Immature natural killer cell (primary cell): ENCODE results near the gene PRND. TPM values are rescaled to one million over a fixed set of nuclear protein-coding genes. Genes with fewer than 3 reads are reported as not detected.

Source experiments
- DNase-seq, 3 donors: peaks; one replicate each; pipeline ENCODE4 v3.0.0; 2022; ENCODE audit warnings: mixed read lengths in 1 of 3
- H3K27ac Mint-ChIP-seq, 6 donors: one replicate each; pipeline ENCODE4 v1.8.0; 2020; ENCODE audit warnings: mixed read lengths in 6 of 6, mild to moderate bottlenecking in 5 of 6, inconsistent platforms in 4 of 6, moderate library complexity in 3 of 6
- H3K27me3 Mint-ChIP-seq, 3 donors: one replicate each; pipeline ENCODE4 v1.8.0; 2020 to 2021; ENCODE audit warnings: low read depth in 3 of 3, mild to moderate bottlenecking in 3 of 3, mixed read lengths in 3 of 3, moderate library complexity in 3 of 3, inconsistent platforms in 1 of 3
- H3K36me3 Mint-ChIP-seq, 3 donors: one replicate each; pipeline ENCODE4 v1.8.0; 2020; ENCODE audit warnings: mixed read lengths in 3 of 3, inconsistent platforms in 2 of 3, mild to moderate bottlenecking in 2 of 3
- H3K4me1 Mint-ChIP-seq, 2 donors: one replicate each; pipeline ENCODE4 v1.8.0; 2020; ENCODE audit warnings: inconsistent platforms in 2 of 2, mild to moderate bottlenecking in 2 of 2, mixed read lengths in 2 of 2, moderate library complexity in 1 of 2
- H3K4me3 Mint-ChIP-seq, 5 donors: one replicate each; pipeline ENCODE4 v1.8.0; 2020; ENCODE audit warnings: mild to moderate bottlenecking in 5 of 5, mixed read lengths in 5 of 5, inconsistent platforms in 3 of 5, moderate library complexity in 3 of 5
- H3K9me3 Mint-ChIP-seq, 6 donors: one replicate each; pipeline ENCODE4 v1.8.0; 2020; ENCODE audit warnings: mild to moderate bottlenecking in 6 of 6, mixed read lengths in 6 of 6, inconsistent platforms in 4 of 6, moderate library complexity in 3 of 6
- polyA plus RNA-seq, 3 donors: library from polyadenylated mRNA; unstranded; fragments of 300-500 nt; fragmentation: Illumina TruSeq; gene quantifications; one replicate each; pipeline ENCODE4 v1.2.3, GENCODE V29; 2021

PRND gene, protein sequence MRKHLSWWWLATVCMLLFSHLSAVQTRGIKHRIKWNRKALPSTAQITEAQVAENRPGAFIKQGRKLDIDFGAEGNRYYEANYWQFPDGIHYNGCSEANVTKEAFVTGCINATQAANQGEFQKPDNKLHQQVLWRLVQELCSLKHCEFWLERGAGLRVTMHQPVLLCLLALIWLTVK
- not detected for polyA plus RNA-seq

DNA sequence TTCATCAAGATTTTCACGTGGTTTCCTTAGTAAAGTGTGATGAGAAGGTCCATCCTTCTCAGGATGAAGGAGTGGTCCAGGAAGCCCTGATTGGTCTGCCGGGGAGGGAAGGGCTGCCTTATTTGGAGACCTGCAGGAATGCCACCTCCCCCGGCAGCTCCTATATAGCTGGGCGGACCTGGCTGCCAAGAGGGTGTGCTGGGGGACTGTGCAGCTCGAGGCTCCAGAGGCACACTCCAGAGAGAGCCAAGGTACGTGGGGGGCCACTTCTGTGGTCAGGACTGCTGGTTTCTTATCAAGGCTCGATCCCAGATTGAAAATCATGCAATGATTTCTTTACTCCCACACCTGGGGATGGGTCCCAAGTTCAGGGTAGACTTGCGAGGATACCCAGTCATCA lies at the start of gene PRND:
Gene PRND, plus strand, starts transcription at position 191 of the 400 bp plus-strand sequence. CDS start 2,643 bp downstream, outside the sequence.
- no peak within 1 kb of the TSS for H3K4me3 Mint-ChIP-seq
- H3K27ac Mint-ChIP-seq = peak within 1 kb of the TSS in 1 of 6 donors; percentile 19
- no peaks in the 10 kb centered on the region for H3K36me3 Mint-ChIP-seq
- H3K4me1 Mint-ChIP-seq = peaks cover 11 to 15% of the 10 kb centered on the region in 2 donors
- H3K9me3 Mint-ChIP-seq = no peaks in the 10 kb centered on the region
- DNase-seq = no peak
- H3K27me3 Mint-ChIP-seq = peaks cover 0 to 5% (median 0%) of the 10 kb centered on the region in 3 donors

DNA sequence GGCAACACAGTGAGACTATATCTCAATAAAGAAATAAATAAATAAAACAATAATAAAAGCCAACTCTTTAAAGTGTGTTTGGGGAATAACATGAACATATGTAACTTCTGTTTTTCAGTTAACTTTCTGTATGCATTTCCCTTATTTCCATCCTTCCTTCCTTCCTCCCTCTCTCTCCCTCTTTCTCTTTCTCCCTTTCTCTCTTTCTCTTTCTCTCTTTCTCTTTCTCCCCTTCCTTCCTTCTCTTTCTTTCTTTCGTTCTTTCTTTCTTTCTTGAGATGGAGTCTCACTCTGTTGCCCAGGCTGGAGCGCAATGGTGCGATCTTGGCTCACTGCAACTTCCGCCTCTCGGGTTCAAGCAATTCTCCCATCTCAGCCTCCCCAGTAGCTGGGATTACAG lies 48.8 kb upstream of the PRND start:
- H3K4me1 Mint-ChIP-seq = peaks cover 0 to 4% of the 10 kb centered on the region in 2 donors
- H3K36me3 Mint-ChIP-seq = peaks cover 0 to 5% (median 4%) of the 10 kb centered on the region in 3 donors
- H3K27me3 Mint-ChIP-seq = peaks cover 0 to 7% (median 0%) of the 10 kb centered on the region in 3 donors
- no peak for DNase-seq
- H3K4me3 Mint-ChIP-seq = no peak overlapping the region
- no peaks in the 10 kb centered on the region for H3K9me3 Mint-ChIP-seq
- H3K27ac Mint-ChIP-seq = peak overlapping the region in 1 of 6 donors; percentile 44

DNA sequence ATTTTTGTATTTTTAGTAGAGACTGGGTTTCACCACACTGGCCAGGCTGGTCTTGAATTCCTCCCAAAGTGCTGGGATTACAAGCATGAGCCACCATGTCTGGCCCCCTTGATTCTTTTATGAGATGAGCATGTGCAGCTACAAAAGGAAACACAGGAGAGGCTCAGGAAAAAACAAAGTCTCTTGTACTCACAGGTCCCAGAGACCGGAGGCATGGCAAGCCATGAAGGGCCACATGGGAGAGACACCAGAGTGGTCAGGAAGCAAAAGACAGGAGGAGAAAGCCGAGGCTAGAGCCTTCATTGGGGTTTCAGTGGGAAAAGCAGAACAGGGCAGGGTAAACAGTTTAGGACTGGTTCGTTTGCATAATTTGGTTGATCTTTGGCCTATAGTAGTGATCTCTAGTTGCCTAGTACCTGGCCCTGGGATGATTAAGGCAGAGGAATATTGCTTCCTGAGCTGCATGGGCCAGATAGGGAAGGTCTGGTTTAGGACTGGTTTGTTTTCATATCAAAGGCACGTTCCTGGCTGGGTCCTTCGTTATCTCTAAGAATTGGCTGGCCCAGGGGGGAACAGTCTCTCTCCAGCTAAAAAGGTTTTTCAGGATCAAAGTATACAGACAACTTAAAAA lies 48.2 kb upstream of the PRND start:
- DNase-seq = no peak
- Mint-ChIP-seq H3K36me3 (peaks cover 0 to 5% (median 4%) of the 10 kb centered on the region in 3 donors), H3K27me3 (peaks cover 0 to 7% (median 0%) of the 10 kb centered on the region in 3 donors), H3K9me3 (no peaks in the 10 kb centered on the region), H3K4me1 (no peaks in the 10 kb centered on the region), H3K4me3 (no peak overlapping the region), H3K27ac (no peak overlapping the region)

DNA sequence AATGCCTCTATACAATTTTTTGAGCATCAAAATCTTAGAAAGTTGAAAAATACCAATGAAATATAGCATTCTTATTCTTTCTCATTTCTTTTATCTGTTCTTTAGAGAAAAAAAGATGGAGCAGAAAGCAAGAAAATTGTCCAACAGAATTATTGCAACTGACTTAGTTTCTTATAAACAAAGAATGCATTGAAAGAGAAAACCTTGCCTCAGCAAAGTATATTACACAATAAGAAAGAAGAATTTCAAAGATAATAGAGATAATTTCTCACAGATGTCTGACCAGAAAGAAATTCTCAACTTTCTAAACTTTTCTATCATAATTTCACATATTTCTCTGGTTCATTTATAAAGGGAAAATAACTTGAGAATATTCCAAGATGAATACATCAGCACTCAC lies 47.0 kb upstream of the PRND start:
- Mint-ChIP-seq H3K4me3 (no peak overlapping the region), H3K36me3 (peaks cover 0 to 5% (median 4%) of the 10 kb centered on the region in 3 donors), H3K9me3 (no peaks in the 10 kb centered on the region), H3K27ac (no peak overlapping the region), H3K27me3 (peaks cover 0 to 7% (median 0%) of the 10 kb centered on the region in 3 donors), H3K4me1 (no peaks in the 10 kb centered on the region)
- DNase-seq = no peak

DNA sequence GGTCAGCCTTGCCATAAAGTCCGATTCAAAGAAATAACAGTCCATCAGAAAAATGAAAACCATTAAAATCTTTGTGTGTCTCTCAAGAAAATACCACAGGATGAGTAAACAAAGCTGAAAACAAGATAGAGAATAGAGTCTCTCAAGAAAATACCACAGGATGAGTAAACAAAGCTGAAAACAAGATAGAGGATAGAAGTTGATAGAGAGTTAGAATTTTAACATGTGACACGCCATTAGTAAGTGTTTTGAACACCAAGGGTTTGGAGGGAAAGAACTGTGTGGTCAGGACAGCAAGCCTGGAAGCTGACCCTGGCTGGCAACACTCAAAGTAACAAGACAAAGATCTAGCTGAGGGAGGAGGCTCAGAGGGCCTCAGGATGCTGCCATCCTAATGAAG lies 43.9 kb upstream of the PRND start:
- Mint-ChIP-seq H3K27me3 (peaks cover 0 to 4% (median 2%) of the 10 kb centered on the region in 3 donors), H3K9me3 (no peaks in the 10 kb centered on the region), H3K4me3 (no peak overlapping the region), H3K27ac (no peak overlapping the region), H3K36me3 (no peaks in the 10 kb centered on the region), H3K4me1 (peaks cover 0 to under 1% of the 10 kb centered on the region in 2 donors)
- no peak for DNase-seq

DNA sequence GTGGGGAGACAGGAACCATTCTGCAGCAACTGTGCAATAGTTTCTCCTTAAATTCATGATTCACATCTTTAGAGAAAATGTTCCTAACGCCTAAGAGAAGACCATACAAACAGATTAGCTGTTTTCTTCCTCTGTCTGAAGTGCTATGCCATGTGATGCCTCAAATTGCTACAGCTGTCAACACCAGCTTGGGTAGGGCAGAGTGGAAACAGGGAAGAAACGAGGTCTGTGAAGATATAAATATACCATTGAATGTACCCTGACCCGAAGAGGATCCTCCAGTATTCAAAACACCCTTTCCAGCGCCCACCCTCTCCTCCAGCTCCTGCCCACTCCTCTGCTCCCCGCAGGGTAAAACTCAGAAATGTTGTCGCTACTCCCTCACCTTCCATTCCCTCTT lies 40.3 kb upstream of the PRND start:
- Mint-ChIP-seq H3K4me1 (peaks cover 30 to 35% of the 10 kb centered on the region in 2 donors), H3K9me3 (no peaks in the 10 kb centered on the region), H3K27me3 (peaks cover 2 to 6% (median 4%) of the 10 kb centered on the region in 3 donors), H3K27ac (peak overlapping the region in 1 of 6 donors; percentile 58), H3K4me3 (no peak overlapping the region), H3K36me3 (no peaks in the 10 kb centered on the region)
- DNase-seq = no peak

DNA sequence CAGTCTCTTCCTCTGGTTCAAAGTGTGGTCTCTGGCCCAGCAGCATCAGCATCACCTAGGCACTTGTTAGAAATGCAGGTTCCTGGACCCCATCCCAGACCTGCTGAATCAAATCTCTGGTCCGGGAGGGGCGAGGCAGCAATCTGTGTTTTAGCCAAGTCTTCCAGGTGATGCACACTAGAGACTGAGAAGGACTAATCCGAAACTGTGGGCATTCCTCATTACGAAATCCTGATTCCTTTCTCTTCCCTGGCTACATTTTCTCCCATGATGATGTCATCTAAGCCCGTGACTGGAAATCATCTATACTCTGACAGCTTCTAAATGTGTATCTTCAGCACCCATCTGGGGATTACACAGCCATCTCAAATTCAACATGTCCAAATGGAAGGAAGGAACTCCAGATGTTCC lies 39.7 kb upstream of the PRND start:
- Mint-ChIP-seq H3K27me3 (peaks cover 2 to 6% (median 4%) of the 10 kb centered on the region in 3 donors), H3K9me3 (no peaks in the 10 kb centered on the region), H3K4me3 (no peak overlapping the region)

DNA sequence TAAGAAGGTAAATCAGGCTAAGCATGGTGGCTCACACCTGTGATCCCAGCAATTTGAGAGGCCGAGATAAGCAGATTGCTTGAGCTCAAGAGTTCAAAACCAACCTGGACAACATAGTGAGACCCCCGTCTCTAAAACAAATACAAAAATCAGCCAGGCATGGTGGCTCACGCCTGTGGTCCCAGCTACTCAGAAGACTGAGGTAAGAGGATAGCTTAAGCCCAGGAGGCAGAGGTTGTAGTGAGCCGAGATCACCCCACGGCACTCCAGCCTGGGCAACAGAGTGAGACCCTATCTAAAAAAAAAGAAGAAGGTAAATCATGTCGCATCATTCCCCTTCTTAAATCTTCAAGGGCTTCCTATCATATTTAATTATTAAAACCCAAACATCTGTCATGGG lies 39.0 kb upstream of the PRND start:
- no peaks in the 10 kb centered on the region for H3K9me3 Mint-ChIP-seq
- H3K36me3 Mint-ChIP-seq = no peaks in the 10 kb centered on the region
- H3K27me3 Mint-ChIP-seq = peaks cover 2 to 6% (median 4%) of the 10 kb centered on the region in 3 donors
- H3K4me3 Mint-ChIP-seq = no peak overlapping the region
- H3K4me1 Mint-ChIP-seq = peaks cover 35 to 40% of the 10 kb centered on the region in 2 donors
- peak overlapping the region in 4 of 6 donors; percentile 63 to 98 (median 92) for H3K27ac Mint-ChIP-seq
- no peak for DNase-seq

More for the DNA sequence above, 39.7 kb upstream of the PRND start:
- H3K27ac Mint-ChIP-seq = peak overlapping the region in 2 of 6 donors; percentile 63 to 84
- peaks cover 30 to 35% of the 10 kb centered on the region in 2 donors for H3K4me1 Mint-ChIP-seq
- DNase-seq = no peak
- H3K36me3 Mint-ChIP-seq = no peaks in the 10 kb centered on the region

DNA sequence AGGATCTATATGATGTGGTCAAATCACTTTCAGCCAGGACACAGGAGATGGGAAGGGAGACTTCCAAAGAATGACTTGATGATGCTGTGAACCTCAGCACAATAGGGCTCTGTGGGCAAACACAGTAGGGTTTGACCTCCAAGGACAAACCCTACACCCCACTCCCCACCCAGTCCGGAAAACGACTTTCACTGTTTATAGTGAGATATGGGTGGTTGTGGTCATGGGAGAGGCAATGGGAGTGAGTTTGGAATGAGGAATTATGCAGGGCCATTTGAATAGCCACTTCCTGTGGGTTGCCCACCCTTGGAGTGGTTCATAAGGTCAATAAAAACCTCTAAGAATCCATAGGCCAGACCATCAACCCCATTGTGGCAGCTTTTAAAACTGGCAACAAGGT lies 38.4 kb upstream of the PRND start:
- Mint-ChIP-seq H3K4me3 (peak overlapping the region in 1 of 5 donors; percentile 51), H3K9me3 (no peaks in the 10 kb centered on the region), H3K27me3 (peaks cover 2 to 6% (median 2%) of the 10 kb centered on the region in 3 donors), H3K27ac (peak overlapping the region in 5 of 6 donors; percentile 82 to 98 (median 87)), H3K4me1 (peaks cover 38 to 45% of the 10 kb centered on the region in 2 donors), H3K36me3 (no peaks in the 10 kb centered on the region)
- no peak for DNase-seq

DNA sequence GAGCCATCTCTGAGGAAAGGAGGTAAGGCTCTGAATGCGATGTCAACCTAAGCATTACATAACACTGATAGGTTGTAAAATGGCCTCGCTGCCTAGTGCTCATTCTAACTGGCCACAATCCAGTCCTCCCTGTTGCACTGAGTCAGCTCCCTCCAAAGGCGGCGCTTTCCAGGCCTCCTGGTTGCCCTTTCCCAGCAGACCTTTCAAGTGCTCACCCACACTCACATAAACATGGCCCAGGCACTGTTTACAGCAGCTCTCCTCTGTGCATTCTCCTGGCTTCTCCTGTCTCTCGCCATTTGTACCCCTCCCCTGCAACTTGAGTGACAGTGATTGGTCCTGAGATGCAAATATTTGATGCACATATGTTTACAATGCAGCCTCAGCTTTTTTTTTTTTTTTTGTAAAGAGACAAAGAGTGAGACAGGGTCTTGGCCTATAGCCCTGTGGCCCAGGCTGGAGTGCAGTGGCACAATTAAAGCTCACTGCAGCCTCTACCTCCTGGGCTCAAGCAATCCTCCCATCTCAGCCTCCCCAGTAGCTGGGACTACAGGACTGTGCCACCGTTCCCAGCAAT lies 36.8 kb upstream of the PRND start:
- no peak for DNase-seq
- Mint-ChIP-seq H3K4me1 (peaks cover 50 to 61% of the 10 kb centered on the region in 2 donors), H3K27me3 (peaks cover 2 to 6% (median 2%) of the 10 kb centered on the region in 3 donors)

DNA sequence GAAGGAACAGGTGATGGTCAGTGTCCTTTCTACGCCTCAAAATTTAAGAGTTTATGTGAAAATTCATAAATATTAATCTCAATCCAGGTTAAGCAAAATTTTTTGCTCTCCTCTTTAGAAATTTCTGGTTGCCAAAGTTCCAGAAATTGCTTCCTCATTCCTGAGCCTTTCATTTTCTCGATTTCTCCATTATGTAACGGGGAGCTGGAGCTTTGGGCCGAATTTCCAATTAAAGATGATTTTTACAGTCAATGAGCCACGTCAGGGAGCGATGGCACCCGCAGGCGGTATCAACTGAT lies 35.8 kb upstream of the PRND start:
- peak overlapping the region; percentile 92 to 98 (median 96) for H3K27ac Mint-ChIP-seq
- peaks cover 2 to 6% (median 2%) of the 10 kb centered on the region in 3 donors for H3K27me3 Mint-ChIP-seq
- H3K9me3 Mint-ChIP-seq = no peaks in the 10 kb centered on the region

More for the DNA sequence above, 36.8 kb upstream of the PRND start:
- peak overlapping the region in 4 of 5 donors; percentile 18 to 97 (median 90) for H3K4me3 Mint-ChIP-seq
- peak overlapping the region; percentile 34 to 98 (median 94) for H3K27ac Mint-ChIP-seq
- no peaks in the 10 kb centered on the region for H3K9me3 Mint-ChIP-seq
- H3K36me3 Mint-ChIP-seq = no peaks in the 10 kb centered on the region

DNA sequence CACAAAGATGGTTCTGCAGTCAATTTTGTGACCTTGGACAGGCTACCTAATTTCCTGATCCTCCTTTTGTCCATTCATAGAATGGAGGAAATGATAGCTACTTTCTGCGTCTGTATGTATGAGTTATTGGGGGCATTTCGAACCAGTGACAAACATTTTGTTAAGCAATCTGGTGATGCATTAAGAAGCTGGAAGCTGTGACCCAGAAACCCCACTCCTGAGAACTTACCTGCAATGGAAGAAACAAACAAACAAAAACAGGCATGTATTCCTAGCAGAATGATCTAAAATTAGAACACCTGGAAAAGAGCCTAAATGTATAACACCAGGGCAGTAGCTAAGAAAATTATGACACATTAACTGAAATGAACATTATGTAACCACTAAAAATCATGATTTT lies 33.4 kb upstream of the PRND start:
- no peak for DNase-seq
- Mint-ChIP-seq H3K9me3 (no peaks in the 10 kb centered on the region), H3K36me3 (peaks cover 0 to 5% (median 0%) of the 10 kb centered on the region in 3 donors), H3K4me1 (peaks cover 54 to 88% of the 10 kb centered on the region in 2 donors), H3K4me3 (peak overlapping the region; percentile 46 to 87 (median 72)), H3K27ac (peak overlapping the region; percentile 48 to 81 (median 63)), H3K27me3 (peaks cover 2 to 6% (median 2%) of the 10 kb centered on the region in 3 donors)

More for the DNA sequence above, 35.8 kb upstream of the PRND start:
- Mint-ChIP-seq H3K36me3 (no peaks in the 10 kb centered on the region), H3K4me1 (peaks cover 52 to 69% of the 10 kb centered on the region in 2 donors), H3K4me3 (peak overlapping the region; percentile 90 to 97 (median 92))
- no peak for DNase-seq

DNA sequence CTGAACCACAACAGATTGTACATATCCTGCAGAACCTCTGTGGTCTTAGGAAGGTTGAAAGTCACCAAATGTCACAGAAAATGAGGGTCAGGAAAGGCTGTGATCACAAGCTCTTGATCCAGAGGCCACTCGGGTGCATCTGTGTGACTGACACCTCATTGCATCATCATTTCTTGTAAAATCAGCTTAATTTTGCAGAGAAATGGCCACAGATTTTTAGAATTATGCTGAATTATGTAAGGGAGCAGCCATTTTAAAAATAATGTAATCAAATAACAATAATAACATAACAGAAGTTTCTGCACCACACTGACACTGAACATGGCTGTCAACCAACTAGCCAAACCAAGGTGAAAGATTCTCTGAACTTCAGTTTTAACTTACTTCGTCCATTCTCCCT lies 32.5 kb upstream of the PRND start:
- Mint-ChIP-seq H3K27me3 (peaks cover 2 to 3% (median 3%) of the 10 kb centered on the region in 3 donors), H3K9me3 (no peaks in the 10 kb centered on the region), H3K27ac (peak overlapping the region in 3 of 6 donors; percentile 13 to 77 (median 69)), H3K4me3 (peak overlapping the region in 1 of 5 donors; percentile 5), H3K4me1 (peaks cover 51 to 82% of the 10 kb centered on the region in 2 donors), H3K36me3 (peaks cover 0 to 8% (median 0%) of the 10 kb centered on the region in 3 donors)
- DNase-seq = no peak

DNA sequence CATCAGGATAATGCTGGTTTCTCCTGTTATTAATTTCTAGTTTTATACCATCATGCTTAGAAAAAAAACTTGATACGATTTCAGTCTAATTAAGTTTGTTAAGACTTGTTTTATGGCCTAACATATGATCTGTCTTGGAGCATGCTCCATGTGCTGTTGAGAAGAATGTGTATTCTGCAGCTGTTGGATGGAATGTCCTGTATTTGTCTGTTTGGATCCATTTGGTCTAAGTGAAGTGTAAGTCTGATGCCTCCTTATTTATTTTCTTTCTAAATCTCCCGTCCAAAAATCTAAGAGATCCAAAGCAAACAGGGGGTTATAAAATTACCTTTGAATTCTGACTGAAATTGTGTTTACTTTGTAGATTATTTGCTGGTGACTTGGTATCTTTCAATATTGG lies 30.0 kb upstream of the PRND start:
- DNase-seq = no peak
- Mint-ChIP-seq H3K4me3 (no peak overlapping the region), H3K27ac (peak overlapping the region in 1 of 6 donors; percentile 50), H3K36me3 (peaks cover 0 to 8% (median 5%) of the 10 kb centered on the region in 3 donors), H3K4me1 (peaks cover 40 to 80% of the 10 kb centered on the region in 2 donors), H3K27me3 (peaks cover 0 to 3% (median 0%) of the 10 kb centered on the region in 3 donors), H3K9me3 (no peaks in the 10 kb centered on the region)
